Motor neuron (in vitro differentiated cells): ENCODE measurements around the gene FAM168A. TPM values are rescaled to one million over a fixed set of nuclear protein-coding genes. Genes with fewer than 3 reads are reported as not detected.
"Not testable (repeated sequence)": the region's sequence is repeated elsewhere in the genome, so short reads cannot be mapped to it uniquely, and the experiment has no call there.

ENCODE experiments used
- ATAC-seq, 8 experiments: fragments of 200-7000 bp; cut with Tn5 transposase; replicated peaks in 6 of 8; 2 replicates each; pipeline ENCODE4 v1.8.0; 2021; ENCODE audit warnings: mild to moderate bottlenecking in 8 of 8, moderate library complexity in 8 of 8
- H3K27ac ChIP-seq, 2 donors: fragments of 250-450 bp; sonication (Bioruptor Pico); 2 replicates each; pipeline ENCODE4 v1.9.0; 2021; ENCODE audit warnings: antibody characterized with exemption in 2 of 2, mild to moderate bottlenecking in 2 of 2, moderate library complexity in 1 of 2
- H3K4me1 ChIP-seq, 2 donors: fragments of 250-450 bp; sonication (Bioruptor Pico); replicated peaks in 1 of 2; 2 replicates each; pipeline ENCODE4 v1.6.1; 2021; ENCODE audit warnings: antibody characterized with exemption in 2 of 2, mild to moderate bottlenecking in 2 of 2, moderate library complexity in 1 of 2
- H3K4me3 ChIP-seq, 5 donors: fragments of 250-450 bp; sonication (Bioruptor Pico); 2 replicates each; pipeline ENCODE4 v1.9.0; 2021; ENCODE audit warnings: antibody characterized with exemption in 5 of 5, mild to moderate bottlenecking in 5 of 5, moderate library complexity in 4 of 5
- WGBS, 10 experiments: fragments of 450-650 bp; shearing (Covaris generic); methylation state at CpG; one replicate each; pipeline ENCODE4 v1.0.0; 2022; 5-methylcytosine and 5-hydroxymethylcytosine counted together
- in situ Hi-C, 9 experiments: fragments of 400-800 bp; cut with MboI; loops; one replicate each; pipeline ENCODE4 v1.15.0; 2021; ENCODE audit warnings: low sequenced_read_pairs in 9 of 9, low pct_unique_long_range_greater_than_20kb in 2 of 9; ENCODE audit not compliant: unreplicated experiment in 9 of 9
- total RNA-seq, 8 experiments: library from RNA; unstranded; fragments of 300-600 nt; gene quantifications; 2 replicates each; pipeline versions ENCODE4 v1.2.3 to v1.2.4, GENCODE V29; 2022

Gene FAM168A
- total RNA-seq, 8 experiments from 2014 or later = 33.2 to 82.3 (median 47.1) TPM

DNA sequence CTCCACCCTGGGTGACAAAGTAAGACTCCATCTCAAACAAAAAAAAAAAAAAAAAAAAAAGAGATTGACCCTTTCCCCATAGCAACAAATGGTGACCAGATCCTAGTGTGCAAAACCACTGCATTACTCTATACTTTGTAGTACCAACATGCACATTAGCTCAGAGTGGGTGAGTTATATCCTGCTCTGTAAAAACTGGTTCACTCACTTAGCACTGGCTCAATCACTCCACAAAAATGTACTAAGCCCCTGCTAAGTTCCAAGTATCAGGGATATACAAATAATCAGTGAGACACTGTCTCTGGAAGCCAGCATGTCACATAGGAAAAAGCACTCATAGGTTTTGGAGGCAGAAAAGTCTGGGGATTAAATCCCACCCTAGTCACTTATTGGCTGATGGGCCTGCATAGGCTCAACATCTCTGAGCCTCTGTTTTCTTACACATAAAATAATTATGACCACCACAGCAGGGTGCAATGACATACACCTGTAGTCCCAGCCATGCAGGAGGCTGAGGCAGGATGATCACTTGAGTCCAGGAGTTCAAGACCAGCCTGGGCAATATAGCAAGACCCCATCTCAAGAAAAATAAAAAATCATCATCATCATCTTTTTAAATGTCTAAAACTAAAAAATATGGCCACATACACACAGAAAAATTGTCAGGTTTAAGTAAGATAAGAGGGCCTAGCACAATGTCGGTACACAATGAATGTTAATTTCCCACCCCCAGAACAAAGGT, 11.9 kb downstream of the FAM168A start:
- WGBS, 10 experiments = 83 to 100% (median 100%) methylated on average over 1 of the region's 1 CpG; no CpG with 5 or more reads in 7 of the 10 experiments
- Histone ChIP-seq H3K27ac (no peak overlapping the region), H3K4me3 (no peak overlapping the region), H3K4me1 (peaks cover 2 to 7% of the 10 kb centered on the region in 2 donors)
- in situ Hi-C loops = no loop called here
- no peak for ATAC-seq

DNA sequence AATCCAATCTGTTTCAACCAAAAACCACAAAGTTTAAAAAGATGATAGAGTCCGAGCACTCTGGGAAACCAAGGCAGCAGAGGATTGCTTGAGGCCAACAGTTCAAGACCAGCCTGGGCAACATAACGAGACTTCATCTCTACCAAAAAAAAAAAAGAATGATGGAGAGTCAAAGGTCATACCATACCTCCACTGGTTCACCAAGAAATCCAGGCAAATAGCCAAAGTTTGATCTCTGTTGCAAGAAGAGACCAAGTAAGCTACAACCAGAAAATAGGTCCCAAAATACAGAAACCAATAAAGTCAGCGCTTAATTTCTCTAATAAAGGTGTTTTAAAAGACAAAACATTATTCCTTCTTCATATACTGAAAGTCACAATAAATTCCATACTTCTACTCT, 13.1 kb downstream of the FAM168A start:
- 67 to 100% (median 97%) methylated on average over 1 to 3 of the region's 3 CpGs; no CpG with 5 or more reads in 2 of the 10 experiments for WGBS, 10 experiments
- in situ Hi-C loops = no loop called here
- no peak for ATAC-seq
- H3K4me1 ChIP-seq = peaks cover 0 to 4% of the 10 kb centered on the region in 2 donors
- H3K27ac ChIP-seq = no peak overlapping the region
- H3K4me3 ChIP-seq = no peak overlapping the region

DNA sequence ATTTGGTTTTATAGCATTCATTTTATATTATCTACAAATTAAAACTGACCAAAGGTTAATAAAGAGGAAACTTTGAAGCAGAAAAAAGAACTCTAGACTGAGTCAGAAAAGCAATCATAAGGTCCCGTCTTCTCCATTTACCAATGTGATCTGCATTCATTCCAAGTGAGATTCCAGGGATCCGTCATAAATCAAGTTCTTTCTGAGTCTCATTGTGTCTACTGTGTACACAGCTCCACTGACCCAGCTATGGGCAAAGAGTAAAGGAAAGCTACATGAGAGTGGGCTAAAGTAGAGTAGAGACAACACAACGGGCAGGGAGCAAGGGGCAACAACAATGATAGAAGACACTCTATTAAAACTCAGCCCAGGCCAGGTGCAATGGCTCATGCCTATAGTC, 15.3 kb downstream of the FAM168A start:
- in situ Hi-C loops = no loop called here
- Histone ChIP-seq H3K27ac (no peak overlapping the region), H3K4me3 (no peak overlapping the region), H3K4me1 (peaks cover 3 to 4% of the 10 kb centered on the region in 2 donors)
- peak in 5 of 8 experiments; percentile 49 to 99 (median 64) for ATAC-seq
- WGBS, 10 experiments = 28 to 100% (median 82%) methylated on average over 1 to 3 of the region's 3 CpGs

DNA sequence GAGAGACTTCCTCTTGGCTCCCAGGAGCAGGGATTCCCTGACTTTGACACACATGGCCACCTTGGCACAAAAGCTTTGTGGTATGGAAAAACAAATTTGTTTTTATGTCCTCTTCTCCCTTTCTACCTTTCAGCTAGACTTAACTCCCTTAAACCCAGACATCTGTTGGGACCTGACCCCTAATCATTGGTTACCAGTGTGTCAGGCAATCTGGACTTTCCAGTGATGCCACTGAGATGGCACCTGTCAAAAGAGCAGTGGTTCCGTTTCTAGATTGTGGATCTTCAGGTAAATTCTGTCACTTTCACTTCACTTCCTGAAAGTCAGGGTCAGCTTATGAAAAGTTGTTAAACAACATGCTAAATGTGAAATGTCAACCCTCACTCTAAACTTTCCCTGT, 17.2 kb downstream of the FAM168A start:
- H3K4me3 ChIP-seq, H3K27ac ChIP-seq, ATAC-seq, in situ Hi-C loops: not testable (repeated sequence)
- H3K4me1 ChIP-seq = peaks cover 17% of the 10 kb centered on the region in 2 donors
- WGBS, 10 experiments = 100% methylated on average over 1 of the region's 1 CpG; no CpG with 5 or more reads in 7 of the 10 experiments

DNA sequence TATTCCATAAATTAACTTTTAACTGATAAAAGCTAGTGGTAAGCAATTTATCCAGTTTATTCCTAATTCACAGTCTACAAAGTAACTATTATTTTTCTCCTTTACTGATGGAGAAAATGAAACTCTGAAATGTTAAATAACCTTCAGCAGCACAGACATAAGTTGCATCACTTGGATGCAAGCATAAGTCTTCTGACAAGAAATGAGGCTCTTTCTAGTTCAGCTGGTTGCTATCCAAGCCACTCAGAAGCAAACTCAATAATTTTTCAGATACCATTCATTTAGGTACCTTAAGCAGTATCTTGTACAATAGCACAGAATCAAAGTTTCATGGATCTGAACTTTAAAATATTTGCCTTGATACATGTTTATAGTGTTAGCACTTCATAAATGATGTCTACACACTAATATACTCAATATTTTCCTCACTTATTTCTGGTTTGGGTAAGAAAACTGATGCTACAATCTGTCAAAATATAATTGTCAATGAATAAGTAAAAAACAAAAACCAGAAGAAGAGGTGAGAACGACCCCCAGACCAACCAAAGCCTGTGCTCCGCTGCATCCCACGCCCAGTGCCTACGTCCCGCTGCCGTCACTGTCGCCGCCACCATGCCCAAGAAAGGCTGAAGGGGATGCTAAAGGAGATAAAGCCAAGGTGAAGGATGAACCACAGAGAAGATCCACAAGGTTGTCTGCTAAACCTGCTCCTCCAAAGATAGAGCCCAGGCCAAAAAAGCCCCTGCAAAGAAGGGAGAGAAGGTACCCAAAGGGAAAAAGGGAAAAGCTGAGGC, 18.1 kb downstream of the FAM168A start:
- WGBS, 10 experiments = 78 to 100% (median 97%) methylated on average over 1 to 8 of the region's 8 CpGs; no CpG with 5 or more reads in 1 of the 10 experiments
- no peak overlapping the region for H3K4me3 ChIP-seq
- H3K27ac ChIP-seq = no peak overlapping the region
- ATAC-seq = no peak
- H3K4me1 ChIP-seq = peaks cover 18 to 20% of the 10 kb centered on the region in 2 donors
- in situ Hi-C loops = no loop called here

DNA sequence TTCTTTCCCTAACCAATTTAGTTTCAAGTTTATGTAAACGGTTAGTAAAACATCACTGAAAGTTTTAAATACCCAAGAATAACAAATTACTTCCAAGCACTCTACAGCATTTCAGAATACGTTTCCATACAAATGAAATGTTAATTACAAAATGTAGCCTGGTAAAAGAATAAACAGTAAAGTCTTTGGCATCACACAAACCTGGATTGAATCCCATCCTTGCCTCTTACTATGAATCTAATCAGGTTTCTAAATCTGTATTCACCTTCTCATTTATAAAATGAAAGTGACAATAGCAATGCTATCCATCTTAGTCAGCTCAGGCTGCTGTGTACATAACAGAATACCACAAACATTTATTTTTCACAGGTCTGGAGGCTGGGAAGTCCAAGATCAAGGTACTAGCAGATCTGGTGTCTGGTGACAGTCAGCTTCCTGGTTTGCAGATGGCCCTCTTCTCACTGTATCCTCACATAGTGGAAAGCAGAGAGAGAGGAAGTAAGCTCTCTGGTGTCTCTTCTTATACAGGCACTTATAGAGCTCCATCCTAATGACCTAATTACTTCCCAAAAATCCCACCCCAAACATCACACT, 19.2 kb downstream of the FAM168A start:
- in situ Hi-C loops = no loop called here
- no peak overlapping the region for H3K27ac ChIP-seq
- ATAC-seq = peak in 3 of 8 experiments; percentile 17 to 22 (median 18)
- peaks cover 18 to 20% of the 10 kb centered on the region in 2 donors for H3K4me1 ChIP-seq
- 0 to 86% (median 44%) methylated on average over 1 to 2 of the region's 2 CpGs; no CpG with 5 or more reads in 4 of the 10 experiments for WGBS, 10 experiments
- H3K4me3 ChIP-seq = no peak overlapping the region

DNA sequence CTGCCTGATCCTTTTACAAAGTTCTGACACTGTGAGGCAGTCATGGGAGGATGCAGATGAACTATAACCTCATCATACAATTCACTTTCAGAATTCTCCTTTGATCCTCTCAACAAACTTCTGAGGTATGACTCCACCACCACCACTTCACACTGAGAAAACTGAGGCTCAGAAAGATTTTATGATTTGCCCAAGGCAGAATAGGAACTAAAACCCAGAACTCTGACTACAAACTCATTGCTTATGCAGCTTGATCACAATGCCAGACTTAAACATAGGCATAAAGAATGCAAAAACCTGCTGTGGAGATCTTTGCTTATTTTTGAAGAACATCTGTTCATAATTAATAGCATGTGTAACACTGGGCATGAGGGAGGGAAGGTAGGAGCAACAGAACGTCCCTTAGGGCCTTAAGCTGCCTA, 20.4 kb downstream of the FAM168A start:
- Histone ChIP-seq H3K4me1 (peaks cover 16 to 18% of the 10 kb centered on the region in 2 donors), H3K27ac (no peak overlapping the region), H3K4me3 (no peak overlapping the region)
- in situ Hi-C loops = no loop called here
- WGBS, 10 experiments = 0 to 100% (median 28%) methylated on average over 1 of the region's 1 CpG; no CpG with 5 or more reads in 4 of the 10 experiments
- ATAC-seq = peak in 3 of 8 experiments; percentile 88 to 92 (median 89)

DNA sequence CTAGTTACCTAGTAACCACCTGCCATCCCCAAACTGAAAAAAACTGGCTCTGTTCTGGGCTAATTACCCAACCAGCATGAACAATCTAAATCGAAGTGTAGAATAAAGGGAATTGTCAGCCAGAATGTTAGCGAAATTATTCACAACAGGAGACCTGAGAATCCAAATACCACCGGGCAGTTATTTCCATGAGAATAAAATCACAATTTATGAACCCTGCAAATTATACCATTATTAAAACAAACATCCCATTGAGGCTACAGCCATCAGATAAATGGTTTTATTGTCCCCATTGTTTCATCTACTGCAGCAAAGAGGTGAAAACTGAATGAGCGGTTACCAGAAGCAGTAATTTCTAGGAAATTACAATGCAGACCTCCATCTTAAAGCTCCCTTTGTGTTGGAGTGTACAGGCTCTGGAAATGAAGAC, 21.7 kb downstream of the FAM168A start:
- WGBS, 10 experiments = 21 to 100% (median 60%) methylated on average over 1 to 4 of the region's 4 CpGs; no CpG with 5 or more reads in 1 of the 10 experiments
- peak overlapping the region; percentile 78 to 85 for H3K27ac ChIP-seq

DNA sequence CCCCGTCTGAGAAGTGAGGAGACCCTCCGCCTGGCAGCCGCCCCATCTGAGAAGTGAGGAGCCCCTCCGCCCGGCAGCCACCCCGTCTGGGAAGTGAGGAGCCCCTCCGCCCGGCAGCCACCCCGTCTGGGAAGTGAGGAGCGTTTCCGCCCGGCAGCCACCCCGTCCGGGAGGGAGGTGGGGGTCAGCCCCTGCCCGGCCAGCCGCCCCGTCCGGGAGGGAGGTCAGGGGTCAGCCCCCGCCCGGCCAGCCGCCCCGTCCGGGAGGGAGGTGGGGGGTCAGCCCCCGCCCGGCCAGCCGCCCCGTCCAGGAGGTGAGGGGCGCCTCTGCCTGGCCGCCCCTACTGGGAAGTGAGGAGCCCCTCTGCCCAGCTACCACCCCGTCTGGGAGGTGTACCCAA, 25.9 kb downstream of the FAM168A start:
- WGBS, 10 experiments = no CpG with 5 or more reads among the region's 30 CpGs
- ATAC-seq, H3K4me3 ChIP-seq, H3K27ac ChIP-seq, in situ Hi-C loops: not testable (repeated sequence)
- H3K4me1 ChIP-seq = peaks cover 12 to 16% of the 10 kb centered on the region in 2 donors

More for the DNA sequence above, 21.7 kb downstream of the FAM168A start:
- ATAC-seq = peak in 5 of 8 experiments; percentile 59 to 78 (median 65)
- peaks cover 16 to 18% of the 10 kb centered on the region in 2 donors for H3K4me1 ChIP-seq
- in situ Hi-C loops = no loop called here
- no peak overlapping the region for H3K4me3 ChIP-seq

DNA sequence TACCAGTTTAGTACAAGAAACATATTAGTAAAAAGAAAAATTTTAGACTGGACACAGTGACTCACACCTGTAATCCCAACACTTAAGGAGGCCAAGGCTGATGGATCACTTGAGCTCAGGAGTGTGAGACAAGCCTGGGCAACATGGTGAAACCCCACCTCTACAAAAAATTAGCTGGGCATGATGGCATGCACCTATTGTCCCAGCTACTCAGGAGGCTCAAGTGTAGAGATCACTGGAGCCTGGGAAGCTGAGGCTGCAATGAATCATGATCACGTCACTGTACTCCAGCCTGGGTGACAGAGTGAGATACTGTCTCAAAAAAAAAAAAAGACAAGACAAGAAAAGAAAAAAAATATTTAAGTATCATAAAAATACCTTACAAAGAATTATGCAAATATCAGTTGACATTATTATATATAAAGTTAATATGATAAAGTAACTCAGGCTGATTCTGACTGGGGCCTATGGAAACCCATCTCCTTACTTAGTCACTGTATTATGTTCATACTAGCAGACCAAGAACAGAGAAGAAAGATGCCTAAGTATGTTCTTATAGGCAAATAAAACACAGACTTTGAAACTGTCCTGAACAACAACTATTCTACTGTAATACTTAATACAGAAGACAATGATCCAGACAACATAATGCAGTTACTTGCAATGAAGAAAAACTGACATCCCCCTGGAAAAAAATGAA, 27.3 kb downstream of the FAM168A start:
- ATAC-seq = peak in 3 of 8 experiments; percentile 39 to 67 (median 44)
- Histone ChIP-seq H3K4me1 (peaks cover 0 to 2% of the 10 kb centered on the region in 2 donors), H3K4me3 (no peak overlapping the region), H3K27ac (no peak overlapping the region)
- in situ Hi-C loops = no loop called here
- 63 to 100% (median 100%) methylated on average over 1 of the region's 1 CpG; no CpG with 5 or more reads in 4 of the 10 experiments for WGBS, 10 experiments

DNA sequence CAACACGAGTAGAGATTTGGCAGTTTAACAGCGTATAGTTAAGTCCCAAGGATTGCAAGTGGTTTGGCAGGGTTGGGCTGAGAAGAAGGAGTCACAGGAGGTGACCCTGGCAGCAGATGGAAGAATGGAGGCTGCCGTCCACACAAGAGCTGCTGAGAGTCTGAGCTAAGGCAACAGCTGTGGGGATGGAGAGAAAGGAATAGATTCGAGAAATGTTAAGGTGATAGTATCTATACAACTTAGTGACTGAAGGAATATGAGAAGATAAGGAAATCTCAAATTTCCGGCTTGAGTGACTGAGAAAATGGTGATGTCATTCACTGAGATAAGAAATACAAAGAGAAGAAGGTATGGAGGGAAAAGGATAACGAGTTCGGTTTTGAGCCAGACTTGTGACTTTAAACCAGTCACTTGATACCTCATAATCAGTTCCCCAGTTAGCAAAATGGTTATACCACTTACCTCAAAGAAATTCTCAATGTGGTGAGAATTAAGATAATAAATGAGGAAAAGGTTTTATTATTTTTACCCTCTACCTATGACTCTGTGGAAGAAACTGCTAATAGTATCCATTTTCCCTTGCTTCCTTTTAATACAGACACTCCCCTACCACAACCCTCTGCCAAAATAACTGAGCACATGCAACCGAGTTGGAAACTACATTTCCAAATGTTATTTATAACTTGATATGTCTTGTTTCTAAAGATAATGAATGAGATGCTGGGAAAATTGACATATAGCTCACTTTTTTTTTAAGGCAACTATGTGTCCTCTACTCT, 30.7 kb downstream of the FAM168A start:
- in situ Hi-C loops = no loop called here
- H3K4me3 ChIP-seq = no peak overlapping the region
- WGBS, 10 experiments = 61 to 94% (median 87%) methylated on average over 3 to 8 of the region's 8 CpGs
- no peak overlapping the region for H3K27ac ChIP-seq
- no peak for ATAC-seq
- H3K4me1 ChIP-seq = no peaks in the 10 kb centered on the region

DNA sequence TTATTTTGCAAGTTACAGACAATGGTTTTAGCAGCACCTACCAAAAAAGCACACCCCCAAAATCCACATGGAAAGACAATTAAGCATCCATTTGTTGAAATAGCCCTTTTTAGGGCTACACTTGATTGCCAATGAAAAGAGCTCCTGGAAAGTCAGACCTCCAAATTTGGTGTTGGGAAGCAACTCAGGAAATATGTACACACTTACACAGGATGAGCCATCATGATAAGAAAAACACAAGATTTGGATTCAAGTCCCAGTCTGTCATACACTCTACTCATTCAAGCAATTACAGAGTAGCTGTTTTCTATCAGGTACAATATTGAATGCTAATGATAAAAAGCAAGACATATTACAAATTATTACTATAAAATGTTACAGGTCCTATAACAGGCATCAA, 31.5 kb downstream of the FAM168A start:
- H3K4me3 ChIP-seq = no peak overlapping the region
- no peaks in the 10 kb centered on the region for H3K4me1 ChIP-seq
- in situ Hi-C loops = no loop called here
- ATAC-seq = no peak
- H3K27ac ChIP-seq = no peak overlapping the region
